Stomach (tissue), 9 donors: Measurements from ENCODE around the gene NHSL1. TPM values are rescaled to one million over a fixed set of nuclear protein-coding genes. Genes with fewer than 3 reads are reported as not detected.

ENCODE experiments used
- DNase-seq, 2 donors: peaks; one replicate each; pipeline versions ENCODE4 v3.0.0 to v3.0.0-alpha.2; 2013 to 2019
- H3K27ac ChIP-seq, 5 donors: fragments of 200-600 bp in 4 of 5; sonication (generic) in 4 of 5; one replicate each; pipeline ENCODE4 v1.5.1; 2013 to 2019; ENCODE audit warnings: mild to moderate bottlenecking in 1 of 5, moderate library complexity in 1 of 5
- H3K27me3 ChIP-seq, 3 donors: fragments of 200-600 bp; sonication (generic); one replicate each; pipeline ENCODE4 v1.5.1; 2017 to 2019; ENCODE audit warnings: mixed run types in 1 of 3
- H3K36me3 ChIP-seq, 4 donors: fragments of 200-600 bp; sonication (generic); 1 replicate in 3 of 4; 2 replicates in 1 of 4; pipeline ENCODE4 v1.5.1; 2016 to 2019
- H3K4me1 ChIP-seq, 4 donors: fragments of 200-600 bp; sonication (generic); one replicate each; pipeline ENCODE4 v1.5.1; 2016 to 2019
- H3K4me3 ChIP-seq, 4 donors: fragments of 200-600 bp; sonication (generic) in 3 of 4; one replicate each; pipeline ENCODE4 v1.5.1; 2016 to 2019; ENCODE audit warnings: mild to moderate bottlenecking in 1 of 4
- H3K9me3 ChIP-seq, 4 donors: fragments of 200-600 bp; sonication (generic); one replicate each; pipeline ENCODE4 v1.5.1; 2016 to 2019
- EP300 ChIP-seq: sonication (generic); formaldehyde crosslinking; IDR thresholded peaks from one replicate; pipeline ENCODE4 v1.6.1; 2017; ENCODE audit warnings: antibody characterized with exemption
- POLR2A ChIP-seq, 4 donors: fragments of 450-650 bp; IDR thresholded peaks; one replicate each; pipeline ENCODE4 v1.6.1; 2016; ENCODE audit warnings: antibody characterized with exemption in 4 of 4, control low read depth in 2 of 4, mild to moderate bottlenecking in 1 of 4, moderate library complexity in 1 of 4
- POLR2AphosphoS5 ChIP-seq, 3 donors: sonication (generic); formaldehyde crosslinking; IDR thresholded peaks; one replicate each; pipeline ENCODE4 v1.6.1; 2016; ENCODE audit warnings: antibody characterized with exemption in 3 of 3
- WGBS, 5 donors: extraction: QIAGEN DNeasy Blood & Tissue Kit in 3 of 5; methylation state at CpG; one replicate each; pipeline versions ENCODE4 v1.1.5 to v1.1.7; 2013 to 2018; 5-methylcytosine and 5-hydroxymethylcytosine counted together
- intact Hi-C: fragments of 100-400 bp; cut with DNase I; formaldehyde crosslinking; loops from one replicate; pipeline ENCODE4 v1.15.1; 2023; ENCODE audit warnings: low total_unique reads
- polyA plus RNA-seq, 3 donors: library from polyadenylated mRNA; stranded (reverse); fragments of 200-250 nt; gene quantifications; one replicate each; pipeline ENCODE4 v1.2.3, GENCODE V29; 2013
- total RNA-seq, 5 donors: library from RNA; depleted of rRNA; stranded (reverse); fragments of >200 nt; gene quantifications; one replicate each; pipeline versions ENCODE4 v1.1.0 to v1.2.3, GENCODE V29; 2014 to 2016
- TF ChIP-seq, protein P1 (sequence below), 7 experiments: fragments of 450-650 bp in 4 of 7; fragments of 200-600 bp in 3 of 7; sonication (generic) in 3 of 7; IDR thresholded peaks; one replicate each; pipeline ENCODE4 v1.5.1; 2016 to 2019; ENCODE audit warnings: antibody characterized with exemption in 7 of 7, control low read depth in 2 of 7, mild to moderate bottlenecking in 1 of 7
- donor health status: healthy with polysubstance abuse.
- donor health status: Bipolar disorder and iron deficiency.
- donor health status: healthy.

The NHSL1 gene
- total and polyA plus RNA-seq, 8 donors = 1.8 to 44.6 (median 27.4) TPM

DNA sequence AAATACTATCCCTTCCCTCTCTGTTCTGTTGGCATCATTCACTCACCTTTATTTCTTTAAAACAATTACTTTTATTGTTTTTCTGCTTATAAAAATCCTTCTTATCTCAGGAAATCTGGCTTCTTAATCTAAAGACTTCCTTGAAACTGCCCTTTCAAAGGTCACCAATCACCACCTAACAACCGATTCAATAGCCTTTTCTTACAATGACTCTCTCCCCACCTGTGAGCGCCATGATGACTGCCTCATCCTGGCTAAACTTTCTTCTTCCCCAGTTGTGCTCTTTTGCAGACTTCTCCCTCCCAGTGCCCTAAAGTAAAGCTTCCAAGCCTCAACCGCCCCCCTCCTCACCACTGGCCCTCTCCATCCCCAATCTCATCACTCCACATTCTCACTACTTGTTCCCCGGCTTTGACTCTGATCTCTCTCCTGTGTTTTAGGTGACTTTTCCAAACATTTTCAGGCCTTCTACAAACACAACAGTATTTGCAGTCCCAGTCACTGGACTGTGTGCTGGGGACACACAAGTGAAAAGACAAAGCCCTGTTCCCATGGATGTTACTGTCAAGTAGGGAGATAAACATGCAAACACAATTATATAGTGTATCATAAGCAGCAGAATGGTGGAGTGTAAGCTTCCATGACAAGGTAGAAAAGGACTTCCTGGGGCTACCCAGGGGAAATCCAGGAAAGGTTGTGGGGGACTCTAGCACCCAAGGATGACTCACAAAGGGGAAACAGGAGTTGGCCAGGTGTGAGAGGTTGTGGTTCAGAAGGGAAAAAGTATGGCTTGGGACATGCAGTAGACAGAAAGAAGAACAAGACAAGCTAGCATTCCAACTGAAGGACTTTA lies 12.8 kb downstream of the NHSL1 start:
- Histone ChIP-seq H3K4me1 (peaks cover 4 to 39% (median 20%) of the 10 kb centered on the region in 4 donors), H3K36me3 (no peaks in the 10 kb centered on the region), H3K9me3 (no peaks in the 10 kb centered on the region), H3K27ac (peak overlapping the region in 4 of 5 donors; percentile 5 to 56 (median 36)), H3K4me3 (no peak overlapping the region), H3K27me3 (no peaks in the 10 kb centered on the region)
- intact Hi-C loops = no loop called here
- WGBS, 5 donors = 70 to 85% (median 81%) methylated on average over 4 of the region's 4 CpGs
- DNase-seq = no peak
- no peak for TF ChIP-seq EP300

DNA sequence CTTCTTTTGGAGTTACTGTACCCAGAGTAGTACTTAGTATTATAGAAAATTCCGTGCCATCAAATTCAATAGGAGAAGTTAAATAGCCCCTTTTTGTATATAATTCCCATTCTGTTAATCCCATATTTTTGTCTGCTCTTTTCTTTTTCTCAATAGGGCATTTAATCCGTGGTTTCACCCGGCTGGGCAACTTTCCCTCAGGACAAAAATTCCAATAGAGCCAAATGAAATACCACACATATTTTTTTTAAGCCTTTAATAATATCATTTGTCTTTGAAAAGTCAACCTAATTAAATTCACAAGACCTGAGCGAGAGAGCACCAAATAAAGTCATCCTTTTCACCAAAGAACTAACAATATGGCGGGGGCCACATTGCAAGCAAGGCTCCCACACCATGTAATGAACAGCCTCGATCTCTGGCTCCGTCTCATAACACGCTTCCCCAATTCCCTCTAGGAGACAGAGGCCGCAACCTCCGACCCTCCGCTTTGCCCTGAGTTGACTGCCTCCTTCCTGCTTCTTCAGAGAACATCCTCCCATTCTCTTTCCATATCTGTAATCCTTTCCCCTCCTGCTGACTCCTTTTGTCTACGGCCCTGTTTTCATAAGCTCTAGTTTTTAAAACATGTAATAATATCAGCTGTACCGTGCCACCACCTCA lies 13.6 kb downstream of the NHSL1 start:
- Histone ChIP-seq H3K4me1 (peaks cover 4 to 36% (median 16%) of the 10 kb centered on the region in 4 donors), H3K36me3 (no peaks in the 10 kb centered on the region), H3K27me3 (no peaks in the 10 kb centered on the region), H3K9me3 (no peaks in the 10 kb centered on the region), H3K4me3 (no peak overlapping the region), H3K27ac (peak overlapping the region in 1 of 5 donors; percentile 41)
- TF ChIP-seq, protein P1, sequence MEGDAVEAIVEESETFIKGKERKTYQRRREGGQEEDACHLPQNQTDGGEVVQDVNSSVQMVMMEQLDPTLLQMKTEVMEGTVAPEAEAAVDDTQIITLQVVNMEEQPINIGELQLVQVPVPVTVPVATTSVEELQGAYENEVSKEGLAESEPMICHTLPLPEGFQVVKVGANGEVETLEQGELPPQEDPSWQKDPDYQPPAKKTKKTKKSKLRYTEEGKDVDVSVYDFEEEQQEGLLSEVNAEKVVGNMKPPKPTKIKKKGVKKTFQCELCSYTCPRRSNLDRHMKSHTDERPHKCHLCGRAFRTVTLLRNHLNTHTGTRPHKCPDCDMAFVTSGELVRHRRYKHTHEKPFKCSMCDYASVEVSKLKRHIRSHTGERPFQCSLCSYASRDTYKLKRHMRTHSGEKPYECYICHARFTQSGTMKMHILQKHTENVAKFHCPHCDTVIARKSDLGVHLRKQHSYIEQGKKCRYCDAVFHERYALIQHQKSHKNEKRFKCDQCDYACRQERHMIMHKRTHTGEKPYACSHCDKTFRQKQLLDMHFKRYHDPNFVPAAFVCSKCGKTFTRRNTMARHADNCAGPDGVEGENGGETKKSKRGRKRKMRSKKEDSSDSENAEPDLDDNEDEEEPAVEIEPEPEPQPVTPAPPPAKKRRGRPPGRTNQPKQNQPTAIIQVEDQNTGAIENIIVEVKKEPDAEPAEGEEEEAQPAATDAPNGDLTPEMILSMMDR (IDR thresholded peaks at IDR 0.05) = no peak
- TF ChIP-seq POLR2A (IDR thresholded peaks at IDR 0.05) = no peak
- no peak for TF ChIP-seq EP300
- TF ChIP-seq POLR2AphosphoS5 (IDR thresholded peaks at IDR 0.05) = no peak
- 83 to 90% (median 85%) methylated on average over 13 of the region's 13 CpGs for WGBS, 5 donors
- no peak for DNase-seq
- intact Hi-C loops = no loop called here

DNA sequence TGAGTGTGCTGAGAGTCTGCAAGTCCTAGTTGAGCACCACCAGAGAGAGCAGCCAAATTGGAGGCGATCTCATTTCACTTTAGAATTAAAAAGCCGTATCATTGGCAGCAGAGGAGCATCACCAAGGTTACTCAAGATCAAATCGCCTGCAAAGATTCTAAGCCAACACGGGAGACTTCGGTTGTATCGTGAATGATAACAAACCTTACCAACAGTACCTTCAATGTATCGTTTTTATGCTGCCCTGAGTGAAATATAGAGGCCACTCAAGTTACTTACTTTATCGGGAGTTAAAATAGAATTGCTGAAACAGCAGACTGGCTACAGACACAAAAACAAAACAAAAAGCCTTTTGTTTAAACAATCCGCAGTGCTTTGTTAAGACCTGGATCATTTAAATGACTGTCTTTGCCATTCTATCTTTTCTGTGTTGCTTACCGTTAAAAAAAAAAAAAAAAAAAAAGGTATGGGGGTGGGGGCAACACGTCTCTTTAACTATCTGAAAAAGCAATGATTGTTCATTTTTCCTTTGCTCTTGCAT lies 14.2 kb downstream of the NHSL1 start:
- 24 to 33% (median 24%) methylated on average over 11 of the region's 11 CpGs for WGBS, 5 donors
- Histone ChIP-seq H3K4me3 (peak overlapping the region in 1 of 4 donors; percentile 12), H3K27ac (peak overlapping the region in 2 of 5 donors; percentile 4 to 7), H3K36me3 (no peaks in the 10 kb centered on the region), H3K9me3 (no peaks in the 10 kb centered on the region), H3K27me3 (no peaks in the 10 kb centered on the region), H3K4me1 (peaks cover 4 to 36% (median 14%) of the 10 kb centered on the region in 4 donors)
- intact Hi-C loops = no loop called here
- TF ChIP-seq POLR2A (IDR thresholded peaks at IDR 0.05) = no peak
- TF ChIP-seq, protein P1 (IDR thresholded peaks at IDR 0.05) = no peak
- TF ChIP-seq POLR2AphosphoS5 (IDR thresholded peaks at IDR 0.05) = no peak
- no peak for TF ChIP-seq EP300
- no peak for DNase-seq

DNA sequence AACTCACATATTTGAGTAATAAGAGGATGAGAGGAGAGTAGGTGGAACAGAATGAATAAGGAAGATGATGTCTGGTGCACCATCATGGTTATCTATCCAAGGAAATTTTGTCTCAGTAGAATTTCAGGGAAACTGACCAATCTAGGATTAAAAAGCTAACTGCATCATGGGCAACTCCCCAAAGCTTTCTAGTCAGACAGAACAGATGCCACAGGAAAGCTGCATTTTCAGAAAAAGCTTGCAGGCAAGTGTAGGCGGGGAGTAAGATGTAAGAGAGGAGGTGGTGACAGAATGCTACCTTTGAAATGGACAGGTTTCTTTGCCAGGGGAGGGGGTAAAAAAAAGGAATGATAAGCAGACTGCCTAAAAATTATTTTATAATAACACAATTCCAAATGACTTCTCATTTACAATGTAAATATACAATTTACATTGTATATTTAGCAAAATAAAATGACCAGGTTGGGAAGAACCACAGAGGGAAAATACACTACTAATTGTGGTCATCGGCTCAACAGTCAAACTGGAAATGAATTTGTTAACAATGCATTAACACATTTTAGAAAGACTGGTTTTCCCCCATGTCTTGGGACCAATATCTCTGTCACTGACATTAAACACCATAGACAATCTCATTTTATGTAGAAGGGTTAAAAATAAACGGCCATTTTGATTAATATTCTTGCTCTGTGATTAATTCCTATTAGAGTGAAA lies 15.1 kb downstream of the NHSL1 start:
- H3K9me3 ChIP-seq = no peaks in the 10 kb centered on the region
- H3K27ac ChIP-seq = no peak overlapping the region
- no peak overlapping the region for H3K4me3 ChIP-seq
- TF ChIP-seq POLR2AphosphoS5 (IDR thresholded peaks at IDR 0.05) (no peak), POLR2A (IDR thresholded peaks at IDR 0.05) (no peak), EP300 (no peak)
- peaks cover 4 to 36% (median 14%) of the 10 kb centered on the region in 4 donors for H3K4me1 ChIP-seq
- WGBS, 5 donors = 79 to 89% (median 84%) methylated on average over 3 of the region's 3 CpGs
- no peaks in the 10 kb centered on the region for H3K27me3 ChIP-seq
- no peak for DNase-seq
- intact Hi-C loops = no loop called here
- no peaks in the 10 kb centered on the region for H3K36me3 ChIP-seq

DNA sequence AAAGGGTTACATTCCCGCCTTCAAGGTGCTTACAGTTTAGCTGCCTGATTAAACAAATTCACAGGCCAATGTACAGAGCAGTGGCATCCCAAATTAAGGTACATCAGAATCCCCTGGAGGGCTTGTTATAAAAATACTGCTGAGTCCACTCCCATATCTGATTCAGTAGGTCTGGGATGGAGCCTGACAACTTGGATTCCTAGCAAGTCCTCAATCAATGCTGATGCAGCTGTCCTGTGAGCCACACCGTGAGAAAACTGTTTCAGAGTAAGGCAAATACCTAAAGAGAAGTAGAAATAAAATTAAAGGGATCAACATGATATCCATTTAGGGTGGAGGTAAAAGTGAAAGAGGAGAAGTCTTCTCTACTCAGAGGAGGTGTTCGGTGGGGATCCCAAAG lies 16.5 kb downstream of the NHSL1 start:
- 79 to 95% (median 92%) methylated on average over 3 of the region's 3 CpGs for WGBS, 5 donors
- H3K27ac ChIP-seq = no peak overlapping the region

More for the DNA sequence above, 16.5 kb downstream of the NHSL1 start:
- peaks cover 4 to 34% (median 14%) of the 10 kb centered on the region in 4 donors for H3K4me1 ChIP-seq
- intact Hi-C loops = no loop called here
- TF ChIP-seq POLR2AphosphoS5 (IDR thresholded peaks at IDR 0.05) (no peak), EP300 (no peak), POLR2A (IDR thresholded peaks at IDR 0.05) (no peak)
- TF ChIP-seq, protein P1 (IDR thresholded peaks at IDR 0.05) = no peak
- no peaks in the 10 kb centered on the region for H3K9me3 ChIP-seq
- H3K4me3 ChIP-seq = no peak overlapping the region
- DNase-seq = no peak
- H3K27me3 ChIP-seq = no peaks in the 10 kb centered on the region
- no peaks in the 10 kb centered on the region for H3K36me3 ChIP-seq
